Measurements from ENCODE around the gene JHY. TPM values are rescaled to one million over a fixed set of nuclear protein-coding genes. Genes with fewer than 3 reads are reported as not detected.

Gene JHY
- total and polyA plus RNA-seq, 3 donors from 2014 or later, result 22.3 to 46.3 (median 32.7) TPM

GRCh38 chr11:122851366-122851966, 31.1 kb upstream of the JHY start:
- H3K4me3 ChIP-seq, result no peak overlapping the region
- no peaks in the 10 kb centered on the region for H3K36me3 ChIP-seq (ENCODE audit: low read depth, missing control alignments)
- no peak for TF ChIP-seq POLR2A (IDR thresholded peaks at IDR 0.05)
- no peak for TF ChIP-seq CTCF (IDR thresholded peaks at IDR 0.05)
- no peak for DNase-seq
- intact Hi-C loops (cut with DNase I; ENCODE audit: low total_unique reads), result loop anchor here (10.0 kb wide), 1 partner anchor 217 kb away; no protein-coding TSS in a partner anchor
- H3K9me3 ChIP-seq, result no peaks in the 10 kb centered on the region
- H3K27me3 ChIP-seq, result no peaks in the 10 kb centered on the region
- H3K4me1 ChIP-seq, result no peaks in the 10 kb centered on the region
- WGBS, 2 donors, result 66 to 71% methylated on average over 12 of the region's 12 CpGs
- no peak overlapping the region for H3K27ac ChIP-seq

- TF ChIP-seq CTCF (IDR thresholded peaks at IDR 0.05) (no peak), POLR2A (IDR thresholded peaks at IDR 0.05) (no peak)
- DNase-seq, result no peak
- H3K9me3 ChIP-seq, result no peaks in the 10 kb centered on the region
- H3K4me3 ChIP-seq, result no peak overlapping the region
- no peaks in the 10 kb centered on the region for H3K36me3 ChIP-seq (ENCODE audit: low read depth, missing control alignments)
- H3K4me1 ChIP-seq, result no peaks in the 10 kb centered on the region
- intact Hi-C loops (cut with DNase I; ENCODE audit: low total_unique reads), result loop anchor here (10.0 kb wide), 1 partner anchor 217 kb away; no protein-coding TSS in a partner anchor
- 67 to 73% methylated on average over 10 of the region's 10 CpGs for WGBS, 2 donors
- no peaks in the 10 kb centered on the region for H3K27me3 ChIP-seq
- no peak overlapping the region for H3K27ac ChIP-seq
Observed at GRCh38 chr11:122852074-122852795, 30.3 kb upstream of the JHY start.

- H3K27ac ChIP-seq, result no peak overlapping the region
- H3K27me3 ChIP-seq, result no peaks in the 10 kb centered on the region
- intact Hi-C loops (cut with DNase I; ENCODE audit: low total_unique reads), result loop anchor here (10.0 kb wide), 1 partner anchor 218 kb away; no protein-coding TSS in a partner anchor
- no peak overlapping the region for H3K4me3 ChIP-seq
- no peaks in the 10 kb centered on the region for H3K9me3 ChIP-seq
- H3K36me3 ChIP-seq (ENCODE audit: low read depth, missing control alignments), result no peaks in the 10 kb centered on the region
- H3K4me1 ChIP-seq, result no peaks in the 10 kb centered on the region
- 62 to 94% methylated on average over 5 of the region's 5 CpGs for WGBS, 2 donors
- no peak for TF ChIP-seq CTCF (IDR thresholded peaks at IDR 0.05)
- no peak for TF ChIP-seq POLR2A (IDR thresholded peaks at IDR 0.05)
- no peak for DNase-seq
Observed at GRCh38 chr11:122852796-122853160, 29.8 kb upstream of the JHY start.

GRCh38 chr11:122853261-122853660, 29.3 kb upstream of the JHY start:
- TF ChIP-seq POLR2A (IDR thresholded peaks at IDR 0.05) (no peak), CTCF (IDR thresholded peaks at IDR 0.05) (no peak)
- Histone ChIP-seq H3K9me3 (no peaks in the 10 kb centered on the region), H3K27me3 (no peaks in the 10 kb centered on the region), H3K36me3 (ENCODE audit: low read depth, missing control alignments) (no peaks in the 10 kb centered on the region), H3K4me1 (no peaks in the 10 kb centered on the region), H3K4me3 (no peak overlapping the region), H3K27ac (no peak overlapping the region)
- 68 to 86% methylated on average over 11 of the region's 11 CpGs for WGBS, 2 donors
- intact Hi-C loops (cut with DNase I; ENCODE audit: low total_unique reads), result loop anchor here (10.0 kb wide), 1 partner anchor 218 kb away; no protein-coding TSS in a partner anchor
- no peak for DNase-seq

All from testis (tissue), 3 donors.